Natural killer cell treated with Interleukin-12 subunit alpha and Interleukin-12 subunit beta and Interleukin-15 and Interleukin-18, amount 100 ng/mL, for 72 hours (primary cell): ENCODE results near the gene KIF21A. TPM values are rescaled to one million over a fixed set of nuclear protein-coding genes. Genes with fewer than 3 reads are reported as not detected.

Experiments used
- ATAC-seq, 2 donors: fragments of 150-1000 bp; cut with Tn5 transposase in 1 of 2; sonication (Bioruptor Pico), chemical (Tn5 transposase) in 1 of 2; 2 replicates each; pipeline ENCODE4 v1.10.0; 2021
- DNase-seq: peaks from one replicate; pipeline ENCODE4 v3.0.0; 2022; ENCODE audit warnings: low spot score
- H3K27ac Mint-ChIP-seq, 2 donors: 1 replicate in 1 of 2; 2 replicates in 1 of 2; pipeline ENCODE4 v1.8.0; 2022; ENCODE audit warnings: mixed read lengths in 2 of 2, mild to moderate bottlenecking in 1 of 2, moderate library complexity in 1 of 2
- H3K27me3 Mint-ChIP-seq, 2 donors: 1 replicate in 1 of 2; 2 replicates in 1 of 2; pipeline ENCODE4 v1.8.0; 2022; ENCODE audit warnings: mixed read lengths in 2 of 2
- H3K36me3 Mint-ChIP-seq: one replicate; pipeline ENCODE4 v1.8.0; 2022; ENCODE audit warnings: mixed read lengths
- H3K4me1 Mint-ChIP-seq, 2 donors: 1 replicate in 1 of 2; 2 replicates in 1 of 2; pipeline ENCODE4 v1.8.0; 2022; ENCODE audit warnings: low read depth in 2 of 2, mixed read lengths in 2 of 2, mild to moderate bottlenecking in 1 of 2
- H3K4me3 Mint-ChIP-seq: one replicate; pipeline ENCODE4 v1.8.0; 2022; ENCODE audit warnings: mixed read lengths
- H3K9me3 Mint-ChIP-seq: 2 replicates; pipeline ENCODE4 v1.8.0; 2022; ENCODE audit warnings: mixed read lengths
- total RNA-seq, 2 donors: library from RNA; stranded (reverse); gene quantifications; one replicate each; pipeline ENCODE4 v1.2.3, GENCODE V29; 2022

KIF21A gene
- total RNA-seq, 2 donors from 2014 or later: 20.3 to 34.6 TPM

GRCh38 chr12:39393179-39393578, 49.7 kb downstream of the KIF21A start:
- ATAC-seq: no peak
- H3K4me3 Mint-ChIP-seq: no peak overlapping the region
- H3K4me1 Mint-ChIP-seq: peaks cover 11 to 15% of the 10 kb centered on the region in 2 donors
- H3K27me3 Mint-ChIP-seq: no peaks in the 10 kb centered on the region
- H3K9me3 Mint-ChIP-seq: no peaks in the 10 kb centered on the region
- no peak overlapping the region for H3K27ac Mint-ChIP-seq
- no peaks in the 10 kb centered on the region for H3K36me3 Mint-ChIP-seq
- DNase-seq: no peak

- ATAC-seq (no peak), DNase-seq (no peak)
- Mint-ChIP-seq H3K36me3 (no peaks in the 10 kb centered on the region), H3K27ac (no peak overlapping the region), H3K4me1 (peaks cover 11 to 15% of the 10 kb centered on the region in 2 donors), H3K9me3 (no peaks in the 10 kb centered on the region), H3K27me3 (no peaks in the 10 kb centered on the region), H3K4me3 (no peak overlapping the region)
Observed at GRCh38 chr12:39392154-39392925, 50.6 kb downstream of the KIF21A start.

GRCh38 chr12:39390752-39391151, 52.2 kb downstream of the KIF21A start:
- ATAC-seq: no peak
- DNase-seq: no peak
- peaks cover 11 to 15% of the 10 kb centered on the region in 2 donors for H3K4me1 Mint-ChIP-seq
- H3K36me3 Mint-ChIP-seq: peaks cover 5% of the 10 kb centered on the region
- H3K4me3 Mint-ChIP-seq: no peak overlapping the region
- H3K27ac Mint-ChIP-seq: no peak overlapping the region
- no peaks in the 10 kb centered on the region for H3K27me3 Mint-ChIP-seq
- H3K9me3 Mint-ChIP-seq: no peaks in the 10 kb centered on the region

GRCh38 chr12:39389399-39390150, 53.3 kb downstream of the KIF21A start:
- no peak for DNase-seq
- H3K27me3 Mint-ChIP-seq: no peaks in the 10 kb centered on the region
- no peak overlapping the region for H3K4me3 Mint-ChIP-seq
- peaks cover 5% of the 10 kb centered on the region for H3K36me3 Mint-ChIP-seq
- no peak for ATAC-seq
- H3K9me3 Mint-ChIP-seq: no peaks in the 10 kb centered on the region
- no peak overlapping the region for H3K27ac Mint-ChIP-seq
- H3K4me1 Mint-ChIP-seq: peaks cover 9 to 11% of the 10 kb centered on the region in 2 donors

- Mint-ChIP-seq H3K27me3 (no peaks in the 10 kb centered on the region), H3K36me3 (peaks cover 5% of the 10 kb centered on the region), H3K4me3 (no peak overlapping the region), H3K4me1 (no peaks in the 10 kb centered on the region), H3K27ac (no peak overlapping the region), H3K9me3 (no peaks in the 10 kb centered on the region)
- no peak for DNase-seq
- ATAC-seq: no peak
Observed at GRCh38 chr12:39386335-39386734, 56.6 kb downstream of the KIF21A start.

GRCh38 chr12:39383114-39383513, 59.8 kb downstream of the KIF21A start:
- no peak overlapping the region for H3K27ac Mint-ChIP-seq
- H3K9me3 Mint-ChIP-seq: no peaks in the 10 kb centered on the region

GRCh38 chr12:39380090-39380489, 62.8 kb downstream of the KIF21A start:
- Mint-ChIP-seq H3K27ac (peak overlapping the region; percentile 44 to 87), H3K36me3 (no peaks in the 10 kb centered on the region), H3K4me1 (peaks cover 14 to 21% of the 10 kb centered on the region in 2 donors), H3K27me3 (no peaks in the 10 kb centered on the region), H3K4me3 (no peak overlapping the region), H3K9me3 (no peaks in the 10 kb centered on the region)
- DNase-seq (no peak), ATAC-seq (no peak)

More at GRCh38 chr12:39383114-39383513, 59.8 kb downstream of the KIF21A start:
- DNase-seq: no peak
- Mint-ChIP-seq H3K36me3 (peaks cover 5% of the 10 kb centered on the region), H3K4me1 (peaks cover 6 to 10% of the 10 kb centered on the region in 2 donors), H3K27me3 (no peaks in the 10 kb centered on the region), H3K4me3 (no peak overlapping the region)
- ATAC-seq: no peak

GRCh38 chr12:39378341-39378740, 64.6 kb downstream of the KIF21A start:
- H3K27me3 Mint-ChIP-seq: no peaks in the 10 kb centered on the region
- no peak for ATAC-seq
- no peaks in the 10 kb centered on the region for H3K36me3 Mint-ChIP-seq
- no peaks in the 10 kb centered on the region for H3K9me3 Mint-ChIP-seq
- DNase-seq: no peak
- peaks cover 15 to 27% of the 10 kb centered on the region in 2 donors for H3K4me1 Mint-ChIP-seq
- peak overlapping the region in 1 of 2 donors; percentile 87 for H3K27ac Mint-ChIP-seq
- no peak overlapping the region for H3K4me3 Mint-ChIP-seq

- H3K27me3 Mint-ChIP-seq: no peaks in the 10 kb centered on the region
- DNase-seq: no peak
- H3K9me3 Mint-ChIP-seq: peaks cover 7% of the 10 kb centered on the region
- H3K4me1 Mint-ChIP-seq: peaks cover 32 to 45% of the 10 kb centered on the region in 2 donors
- H3K4me3 Mint-ChIP-seq: no peak overlapping the region
- H3K36me3 Mint-ChIP-seq: peaks cover 6% of the 10 kb centered on the region
- ATAC-seq: no peak
- H3K27ac Mint-ChIP-seq: peak overlapping the region in 1 of 2 donors; percentile 60
Observed at GRCh38 chr12:39375206-39375808, 67.6 kb downstream of the KIF21A start.

- Mint-ChIP-seq H3K36me3 (peaks cover 6% of the 10 kb centered on the region), H3K4me1 (peaks cover 33 to 52% of the 10 kb centered on the region in 2 donors), H3K27me3 (no peaks in the 10 kb centered on the region), H3K27ac (peak overlapping the region; percentile 92 to 93), H3K9me3 (peaks cover 7% of the 10 kb centered on the region), H3K4me3 (peak overlapping the region; percentile 84)
- DNase-seq (peak; percentile 70), ATAC-seq (peak; percentile 98 to 99)
Observed at GRCh38 chr12:39372929-39373328, 70.0 kb downstream of the KIF21A start.

- H3K27me3 Mint-ChIP-seq: no peaks in the 10 kb centered on the region
- peak overlapping the region; percentile 92 to 93 for H3K27ac Mint-ChIP-seq
- H3K4me3 Mint-ChIP-seq: peak overlapping the region; percentile 84
- DNase-seq: no peak
- H3K9me3 Mint-ChIP-seq: peaks cover 7% of the 10 kb centered on the region
- peaks cover 33 to 50% of the 10 kb centered on the region in 2 donors for H3K4me1 Mint-ChIP-seq
- H3K36me3 Mint-ChIP-seq: peaks cover 6% of the 10 kb centered on the region
- peak; percentile 62 to 69 for ATAC-seq
Observed at GRCh38 chr12:39372204-39372925, 70.6 kb downstream of the KIF21A start.

GRCh38 chr12:39369756-39370155, 73.2 kb downstream of the KIF21A start:
- Mint-ChIP-seq H3K4me3 (peak overlapping the region; percentile 64), H3K27me3 (no peaks in the 10 kb centered on the region), H3K9me3 (peaks cover 7% of the 10 kb centered on the region), H3K36me3 (peaks cover 6% of the 10 kb centered on the region), H3K4me1 (peaks cover 25 to 41% of the 10 kb centered on the region in 2 donors), H3K27ac (peak overlapping the region; percentile 65 to 80)
- DNase-seq: no peak
- ATAC-seq: no peak

- Mint-ChIP-seq H3K4me1 (peaks cover 25 to 40% of the 10 kb centered on the region in 2 donors), H3K27ac (no peak overlapping the region), H3K9me3 (peaks cover 7% of the 10 kb centered on the region), H3K4me3 (no peak overlapping the region), H3K36me3 (peaks cover 6% of the 10 kb centered on the region), H3K27me3 (no peaks in the 10 kb centered on the region)
- DNase-seq: no peak
- no peak for ATAC-seq
Observed at GRCh38 chr12:39368891-39369290, 74.0 kb downstream of the KIF21A start.
